GM12891 (cell line): ENCODE measurements around the gene GRM1.

ENCODE experiments used
- PAX5 ChIP-seq: IDR thresholded peaks from 2 replicates; pipeline ENCODE4 v1.6.1; 2011; ENCODE audit warnings: low read length, moderate library complexity, mild to moderate bottlenecking; ENCODE audit not compliant: insufficient read depth, severe bottlenecking
- POLR2A ChIP-seq: IDR thresholded peaks from 2 replicates; pipeline ENCODE4 v1.6.1; 2011; ENCODE audit warnings: low read depth, low read length, control low read depth
- POLR2AphosphoS5 ChIP-seq: IDR thresholded peaks from 2 replicates; pipeline ENCODE4 v1.6.1; 2011; ENCODE audit warnings: low read depth, low read length, control low read depth
- POU2F2 ChIP-seq: IDR thresholded peaks from 2 replicates; pipeline ENCODE4 v1.6.1; 2011; ENCODE audit warnings: low read depth, mild to moderate bottlenecking, control low read depth, low read length, moderate library complexity
- SPI1 ChIP-seq: IDR thresholded peaks from 2 replicates; pipeline ENCODE4 v1.6.1; 2011; ENCODE audit warnings: low read depth, low read length, control low read depth
- TAF1 ChIP-seq: IDR thresholded peaks from 2 replicates; pipeline ENCODE4 v1.6.1; 2011; ENCODE audit warnings: low read depth, low read length, control low read depth

- TF ChIP-seq POLR2A (no peak), SPI1 (no peak), POLR2AphosphoS5 (no peak), TAF1 (no peak), PAX5 (no peak), POU2F2 (no peak)
Measured at GRCh38 chr6:146177785-146178184, 148.9 kb downstream of the GRM1 start.
